K562 (cell line): ENCODE measurements around the gene TRAF5. TPM values are rescaled to one million over a fixed set of nuclear protein-coding genes. Genes with fewer than 3 reads are reported as not detected.
A peak's percentile ranks its signal among the peaks of the same experiment; 100 is the strongest.

Source experiments
- BMI1 ChIP-seq: fragments of 150-350 bp; IDR thresholded peaks from 2 replicates; pipeline ENCODE4 v1.6.1; 2014; ENCODE audit warnings: low read length
- CHCHD3 ChIP-seq: fragments of 250-450 bp; sonication (Bioruptor Pico); IDR thresholded peaks from 2 replicates; pipeline ENCODE4 v2.1.2; 2022; ENCODE audit warnings: mild to moderate bottlenecking
- ERF ChIP-seq: fragments of 450-650 bp; formaldehyde crosslinking; IDR thresholded peaks from 2 replicates; pipeline ENCODE4 v1.4.0; 2020; ENCODE audit warnings: mild to moderate bottlenecking, mixed read lengths
- FIP1L1 ChIP-seq: fragments of 200-400 bp; formaldehyde crosslinking; IDR thresholded peaks from 2 replicates; pipeline ENCODE4 v1.6.1; 2018; ENCODE audit warnings: mild to moderate bottlenecking, low read depth, low read length; ENCODE audit not compliant: poor library complexity, severe bottlenecking
- SMAD3 ChIP-seq: fragments of 450-650 bp; formaldehyde crosslinking; conservative IDR thresholded peaks from 2 replicates; pipeline ENCODE4 v1.4.0; 2020; ENCODE audit warnings: mild to moderate bottlenecking
- SMC3 ChIP-seq: conservative IDR thresholded peaks from 2 replicates; pipeline ENCODE4 v1.6.1; 2011; ENCODE audit warnings: low read depth, low read length, improper control_type of control experiment; ENCODE audit not compliant: insufficient read depth
- ZFP30 ChIP-seq: fragments of 250-450 bp; sonication (Bioruptor Pico); IDR thresholded peaks from 2 replicates; pipeline ENCODE4 v1.8.0; 2022; ENCODE audit warnings: moderate library complexity, mild to moderate bottlenecking, inconsistent platforms, borderline replicate concordance
- ZNF12 ChIP-seq: sonication (generic); formaldehyde crosslinking; IDR thresholded peaks from 2 replicates; pipeline ENCODE4 v1.4.0; 2020; ENCODE audit warnings: mild to moderate bottlenecking, missing genetic modification reagents
- ZNF121 ChIP-seq: sonication (generic); formaldehyde crosslinking; conservative IDR thresholded peaks from 2 replicates; pipeline ENCODE4 v1.8.0; 2022; ENCODE audit warnings: missing genetic modification reagents
- polyA plus RNA-seq, 8 experiments: library from polyadenylated mRNA; depleted of rRNA in 4 of 8; stranded (reverse) in 5 of 8; unstranded in 3 of 8; fragments of >200 nt; fragmentation: Nextera tagmentation in 2 of 8; fragmentation: Illumina TruSeq in 1 of 8; extraction: Ambion mirVana in 2 of 8; extraction: Trizol in 1 of 8; gene quantifications; 2 replicates each; pipeline versions ENCODE4 v1.2.1 to v1.2.3, GENCODE V29; 2011 to 2014; ENCODE audit warnings: inconsistent platforms in 1 of 8, missing spikeins in 1 of 8
- total RNA-seq, 7 experiments: library from RNA; depleted of rRNA in 6 of 7; stranded (reverse); fragments of >200 nt in 6 of 7; fragmentation: Illumina TruSeq in 2 of 7; extraction: Trizol in 2 of 7; gene quantifications; 2 replicates each; pipeline versions ENCODE4 v1.2.1 to v1.2.3, GENCODE V29; 2011 to 2021; ENCODE audit warnings: low replicate concordance in 1 of 7
- TF ChIP-seq, protein P1 (sequence below), 2 experiments: fragments of 450-650 bp in 1 of 2; sonication (generic) in 1 of 2; formaldehyde crosslinking in 1 of 2; IDR thresholded peaks; 2 replicates each; pipeline versions ENCODE4 v1.7.1 to v1.9.0; 2016 to 2022; ENCODE audit warnings: inconsistent platforms in 1 of 2, mild to moderate bottlenecking in 1 of 2, missing genetic modification reagents in 1 of 2
- TF ChIP-seq, protein P2 (sequence below): fragments of 250-450 bp; sonication (Bioruptor Pico); IDR thresholded peaks from 2 replicates; pipeline ENCODE4 v1.9.0; 2021; ENCODE audit warnings: mild to moderate bottlenecking
- TF ChIP-seq, protein P3 (sequence below): fragments of 250-450 bp; sonication (Bioruptor Pico); IDR thresholded peaks from 2 replicates; pipeline ENCODE4 v1.5.0; 2022; ENCODE audit warnings: mild to moderate bottlenecking
- TF ChIP-seq, protein P4 (sequence below): fragments of 250-450 bp; sonication (Bioruptor Pico); IDR thresholded peaks from 2 replicates; pipeline ENCODE4 v1.5.0; 2020; ENCODE audit warnings: mild to moderate bottlenecking, borderline replicate concordance

TRAF5 gene
- total and polyA plus RNA-seq, 9 of the 15 experiments (the other 6 are each of a cell fraction or from before 2014, with no cell fraction given), result 2.0 to 9.3 (median 5.3) TPM

DNA sequence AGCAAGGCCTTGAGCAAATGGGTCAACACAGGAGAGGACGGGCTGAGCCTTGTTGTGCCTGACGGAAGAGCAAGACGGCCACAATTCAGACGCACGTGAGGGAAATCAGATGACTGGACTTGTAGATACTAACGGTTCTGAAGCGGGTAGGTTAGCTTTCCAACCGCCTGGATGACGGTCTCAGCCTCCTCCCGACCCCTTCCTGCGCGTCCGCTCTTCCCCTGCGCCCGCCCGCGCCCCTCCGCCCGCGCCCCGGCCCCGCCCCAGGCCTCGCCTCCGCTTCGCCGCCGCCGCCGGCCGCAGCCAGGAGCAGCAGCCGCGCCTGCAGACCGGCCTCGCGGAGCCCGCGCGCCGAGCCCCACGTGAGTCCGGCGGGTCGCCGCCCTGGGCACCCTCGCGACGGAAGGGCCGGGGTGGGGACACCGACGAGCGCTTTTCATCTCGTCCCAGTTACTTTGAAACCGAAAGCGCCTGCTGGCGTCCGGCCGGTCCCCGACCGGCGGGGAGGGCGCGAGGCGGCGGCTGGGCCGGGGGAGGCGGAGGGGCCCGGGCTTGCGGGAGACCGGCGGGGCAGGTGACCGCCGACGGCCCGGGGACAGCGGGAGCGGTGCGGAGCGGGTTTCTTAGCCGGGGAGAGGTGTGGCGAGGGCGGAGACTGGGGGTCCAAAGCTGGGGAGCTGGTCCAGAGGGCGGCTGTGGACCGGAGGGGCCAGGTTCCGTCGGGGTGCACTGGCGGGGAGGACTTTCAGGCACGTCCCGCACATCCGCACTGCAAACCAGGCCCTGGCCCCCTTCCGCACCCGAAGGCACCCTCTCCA lies at the start of gene TRAF5 (continued):
- TF ChIP-seq, protein P1, sequence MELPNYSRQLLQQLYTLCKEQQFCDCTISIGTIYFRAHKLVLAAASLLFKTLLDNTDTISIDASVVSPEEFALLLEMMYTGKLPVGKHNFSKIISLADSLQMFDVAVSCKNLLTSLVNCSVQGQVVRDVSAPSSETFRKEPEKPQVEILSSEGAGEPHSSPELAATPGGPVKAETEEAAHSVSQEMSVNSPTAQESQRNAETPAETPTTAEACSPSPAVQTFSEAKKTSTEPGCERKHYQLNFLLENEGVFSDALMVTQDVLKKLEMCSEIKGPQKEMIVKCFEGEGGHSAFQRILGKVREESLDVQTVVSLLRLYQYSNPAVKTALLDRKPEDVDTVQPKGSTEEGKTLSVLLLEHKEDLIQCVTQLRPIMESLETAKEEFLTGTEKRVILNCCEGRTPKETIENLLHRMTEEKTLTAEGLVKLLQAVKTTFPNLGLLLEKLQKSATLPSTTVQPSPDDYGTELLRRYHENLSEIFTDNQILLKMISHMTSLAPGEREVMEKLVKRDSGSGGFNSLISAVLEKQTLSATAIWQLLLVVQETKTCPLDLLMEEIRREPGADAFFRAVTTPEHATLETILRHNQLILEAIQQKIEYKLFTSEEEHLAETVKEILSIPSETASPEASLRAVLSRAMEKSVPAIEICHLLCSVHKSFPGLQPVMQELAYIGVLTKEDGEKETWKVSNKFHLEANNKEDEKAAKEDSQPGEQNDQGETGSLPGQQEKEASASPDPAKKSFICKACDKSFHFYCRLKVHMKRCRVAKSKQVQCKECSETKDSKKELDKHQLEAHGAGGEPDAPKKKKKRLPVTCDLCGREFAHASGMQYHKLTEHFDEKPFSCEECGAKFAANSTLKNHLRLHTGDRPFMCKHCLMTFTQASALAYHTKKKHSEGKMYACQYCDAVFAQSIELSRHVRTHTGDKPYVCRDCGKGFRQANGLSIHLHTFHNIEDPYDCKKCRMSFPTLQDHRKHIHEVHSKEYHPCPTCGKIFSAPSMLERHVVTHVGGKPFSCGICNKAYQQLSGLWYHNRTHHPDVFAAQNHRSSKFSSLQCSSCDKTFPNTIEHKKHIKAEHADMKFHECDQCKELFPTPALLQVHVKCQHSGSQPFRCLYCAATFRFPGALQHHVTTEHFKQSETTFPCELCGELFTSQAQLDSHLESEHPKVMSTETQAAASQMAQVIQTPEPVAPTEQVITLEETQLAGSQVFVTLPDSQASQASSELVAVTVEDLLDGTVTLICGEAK (IDR thresholded peaks at IDR 0.05), result no peak; the same call in 1 of the 2 replicates
- TF ChIP-seq, protein P1 (CRISPR knock-in tag; IDR thresholded peaks at IDR 0.05), result no peak
- TF ChIP-seq, protein P2, sequence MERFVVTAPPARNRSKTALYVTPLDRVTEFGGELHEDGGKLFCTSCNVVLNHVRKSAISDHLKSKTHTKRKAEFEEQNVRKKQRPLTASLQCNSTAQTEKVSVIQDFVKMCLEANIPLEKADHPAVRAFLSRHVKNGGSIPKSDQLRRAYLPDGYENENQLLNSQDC (CRISPR knock-in tag), result no peak
- TF ChIP-seq BMI1 (no peak), ERF (CRISPR knock-in tag) (no peak), CHCHD3 (no peak), ZFP30 (no peak), SMAD3 (CRISPR knock-in tag) (no peak), FIP1L1 (peak; percentile 30), ZNF12 (CRISPR knock-in tag) (peak; percentile 6; the same call in 1 of the 2 replicates), ZNF121 (CRISPR knock-in tag) (no peak), SMC3 (no peak)
- TF ChIP-seq, protein P3, sequence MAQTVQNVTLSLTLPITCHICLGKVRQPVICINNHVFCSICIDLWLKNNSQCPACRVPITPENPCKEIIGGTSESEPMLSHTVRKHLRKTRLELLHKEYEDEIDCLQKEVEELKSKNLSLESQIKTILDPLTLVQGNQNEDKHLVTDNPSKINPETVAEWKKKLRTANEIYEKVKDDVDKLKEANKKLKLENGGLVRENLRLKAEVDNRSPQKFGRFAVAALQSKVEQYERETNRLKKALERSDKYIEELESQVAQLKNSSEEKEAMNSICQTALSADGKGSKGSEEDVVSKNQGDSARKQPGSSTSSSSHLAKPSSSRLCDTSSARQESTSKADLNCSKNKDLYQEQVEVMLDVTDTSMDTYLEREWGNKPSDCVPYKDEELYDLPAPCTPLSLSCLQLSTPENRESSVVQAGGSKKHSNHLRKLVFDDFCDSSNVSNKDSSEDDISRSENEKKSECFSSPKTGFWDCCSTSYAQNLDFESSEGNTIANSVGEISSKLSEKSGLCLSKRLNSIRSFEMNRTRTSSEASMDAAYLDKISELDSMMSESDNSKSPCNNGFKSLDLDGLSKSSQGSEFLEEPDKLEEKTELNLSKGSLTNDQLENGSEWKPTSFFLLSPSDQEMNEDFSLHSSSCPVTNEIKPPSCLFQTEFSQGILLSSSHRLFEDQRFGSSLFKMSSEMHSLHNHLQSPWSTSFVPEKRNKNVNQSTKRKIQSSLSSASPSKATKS (CRISPR knock-in tag), result no peak
- TF ChIP-seq, protein P4, sequence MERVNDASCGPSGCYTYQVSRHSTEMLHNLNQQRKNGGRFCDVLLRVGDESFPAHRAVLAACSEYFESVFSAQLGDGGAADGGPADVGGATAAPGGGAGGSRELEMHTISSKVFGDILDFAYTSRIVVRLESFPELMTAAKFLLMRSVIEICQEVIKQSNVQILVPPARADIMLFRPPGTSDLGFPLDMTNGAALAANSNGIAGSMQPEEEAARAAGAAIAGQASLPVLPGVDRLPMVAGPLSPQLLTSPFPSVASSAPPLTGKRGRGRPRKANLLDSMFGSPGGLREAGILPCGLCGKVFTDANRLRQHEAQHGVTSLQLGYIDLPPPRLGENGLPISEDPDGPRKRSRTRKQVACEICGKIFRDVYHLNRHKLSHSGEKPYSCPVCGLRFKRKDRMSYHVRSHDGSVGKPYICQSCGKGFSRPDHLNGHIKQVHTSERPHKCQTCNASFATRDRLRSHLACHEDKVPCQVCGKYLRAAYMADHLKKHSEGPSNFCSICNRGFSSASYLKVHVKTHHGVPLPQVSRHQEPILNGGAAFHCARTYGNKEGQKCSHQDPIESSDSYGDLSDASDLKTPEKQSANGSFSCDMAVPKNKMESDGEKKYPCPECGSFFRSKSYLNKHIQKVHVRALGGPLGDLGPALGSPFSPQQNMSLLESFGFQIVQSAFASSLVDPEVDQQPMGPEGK (CRISPR knock-in tag), result no peak
